Fibroblast of lung (primary cell): ENCODE results near the gene LACC1. TPM values are rescaled to one million over a fixed set of nuclear protein-coding genes. Genes with fewer than 3 reads are reported as not detected.
A peak's percentile ranks its signal among the peaks of the same experiment; 100 is the strongest.

ENCODE experiments used
- DNase-seq, 2 donors: peaks; one replicate each; pipeline versions ENCODE4 v3.0.0 to v3.0.0-alpha.2; 2010; ENCODE audit warnings: low read depth in 2 of 2
- H2AFZ ChIP-seq: 2 replicates; pipeline ENCODE4 v1.5.1; 2012; ENCODE audit warnings: low read length, control low read depth, inconsistent platforms
- H3K27ac ChIP-seq: 2 replicates; pipeline ENCODE4 v1.5.1; 2011; ENCODE audit warnings: low read length, control low read depth; ENCODE audit not compliant: insufficient read depth
- H3K27me3 ChIP-seq: 2 replicates; pipeline ENCODE4 v1.5.1; 2011; ENCODE audit warnings: mild to moderate bottlenecking, low read length; ENCODE audit not compliant: control insufficient read depth, insufficient read depth
- H3K36me3 ChIP-seq: 2 replicates; pipeline ENCODE4 v1.5.1; 2011; ENCODE audit warnings: low read length; ENCODE audit not compliant: control insufficient read depth, insufficient read depth
- H3K4me1 ChIP-seq: 2 replicates; pipeline ENCODE4 v1.5.1; 2011; ENCODE audit warnings: low read length; ENCODE audit not compliant: control insufficient read depth, insufficient read depth; ENCODE audit errors: extremely low read depth
- H3K4me2 ChIP-seq: 2 replicates; pipeline ENCODE4 v1.5.1; 2011; ENCODE audit warnings: low read length, control low read depth; ENCODE audit not compliant: insufficient read depth; ENCODE audit errors: extremely low read depth
- H3K4me3 ChIP-seq, 4 experiments: fragments of 200-600 bp in 1 of 4; sonication (generic) in 1 of 4; replicated peaks in 1 of 4; 2 replicates each; pipeline ENCODE4 v1.5.1; 2011 to 2016; ENCODE audit warnings: low read length in 4 of 4, low read depth in 3 of 4, mild to moderate bottlenecking in 3 of 4, control low read depth in 2 of 4, inconsistent platforms in 1 of 4, mixed read lengths in 1 of 4; ENCODE audit not compliant: insufficient read depth in 1 of 4; ENCODE audit errors: control extremely low read depth in 1 of 4
- H3K79me2 ChIP-seq: 2 replicates; pipeline ENCODE4 v1.5.1; 2012; ENCODE audit warnings: mild to moderate bottlenecking, low read length, inconsistent platforms; ENCODE audit not compliant: control insufficient read depth, insufficient read depth
- H3K9ac ChIP-seq: 2 replicates; pipeline ENCODE4 v1.5.1; 2011; ENCODE audit warnings: mild to moderate bottlenecking, low read length, control low read depth; ENCODE audit not compliant: insufficient read depth
- H3K9me3 ChIP-seq: 2 replicates; pipeline ENCODE4 v1.5.1; 2012; ENCODE audit warnings: low read depth, low read length; ENCODE audit not compliant: control insufficient read depth, insufficient read depth
- H4K20me1 ChIP-seq: 2 replicates; pipeline ENCODE4 v1.5.1; 2011; ENCODE audit warnings: low read length; ENCODE audit not compliant: control insufficient read depth, insufficient read depth; ENCODE audit errors: extremely low read depth
- CTCF ChIP-seq, 2 donors: IDR thresholded peaks in 1 of 2; conservative IDR thresholded peaks in 1 of 2; 1 replicate in 1 of 2; 2 replicates in 1 of 2; pipeline ENCODE4 v1.5.1; 2011 to 2012; ENCODE audit warnings: low read length in 2 of 2, control low read depth in 1 of 2, inconsistent platforms in 1 of 2, low read depth in 1 of 2, mild to moderate bottlenecking in 1 of 2
- EZH2 ChIP-seq: IDR thresholded peaks from 2 replicates; pipeline ENCODE4 v1.5.1; 2012; ENCODE audit warnings: low read length, control low read depth, mild to moderate bottlenecking; ENCODE audit errors: missing control alignments
- polyA plus RNA-seq, 2 donors: library from polyadenylated mRNA; depleted of rRNA in 1 of 2; stranded (reverse) in 1 of 2; unstranded in 1 of 2; fragments of >200 nt; gene quantifications; 2 replicates each; pipeline ENCODE4 v1.2.1, GENCODE V29; 2011 to 2012; ENCODE audit warnings: missing spikeins in 1 of 2
- total RNA-seq: library from RNA; depleted of rRNA; stranded (reverse); fragments of >200 nt; gene quantifications from 2 replicates; pipeline ENCODE4 v1.2.1, GENCODE V29; 2014

LACC1 gene
- total and polyA plus RNA-seq, 2 donors (not counting 1 experiment from before 2014, with no cell fraction given) = 6.9 to 8.9 TPM

GRCh38 chr13:43933378-43933777 is 53.7 kb downstream of the LACC1 start:
- Histone ChIP-seq H2AFZ (no peak overlapping the region), H3K4me2 (no peak overlapping the region), H3K4me1 (no peaks in the 10 kb centered on the region), H3K36me3 (no peaks in the 10 kb centered on the region), H3K9ac (no peak overlapping the region), H3K27me3 (no peaks in the 10 kb centered on the region), H4K20me1 (no peaks in the 10 kb centered on the region), H3K79me2 (no peaks in the 10 kb centered on the region), H3K27ac (no peak overlapping the region), H3K9me3 (no peaks in the 10 kb centered on the region), H3K4me3 (no peak overlapping the region)
- DNase-seq = no peak
- TF ChIP-seq EZH2 (no peak), CTCF (conservative IDR thresholded peaks at IDR 0.05 in 1 of 2, IDR thresholded peaks at IDR 0.05 in 1 of 2; ENCODE audit: low read depth in 1 of 2, low read length in 2 of 2) (no peak)

GRCh38 chr13:43934273-43934672 is 54.6 kb downstream of the LACC1 start:
- Histone ChIP-seq H3K4me1 (no peaks in the 10 kb centered on the region), H2AFZ (no peak overlapping the region), H3K79me2 (no peaks in the 10 kb centered on the region), H4K20me1 (no peaks in the 10 kb centered on the region), H3K27me3 (no peaks in the 10 kb centered on the region), H3K9me3 (no peaks in the 10 kb centered on the region), H3K36me3 (no peaks in the 10 kb centered on the region), H3K9ac (no peak overlapping the region), H3K4me3 (no peak overlapping the region), H3K27ac (no peak overlapping the region), H3K4me2 (no peak overlapping the region)
- DNase-seq = peak in 1 of 2 donors; percentile 34
- TF ChIP-seq EZH2 = no peak
- TF ChIP-seq CTCF (conservative IDR thresholded peaks at IDR 0.05 in 1 of 2, IDR thresholded peaks at IDR 0.05 in 1 of 2; ENCODE audit: low read depth in 1 of 2, low read length in 2 of 2) = no peak

- Histone ChIP-seq H3K4me2 (no peak overlapping the region), H3K27me3 (no peaks in the 10 kb centered on the region), H3K27ac (no peak overlapping the region), H4K20me1 (no peaks in the 10 kb centered on the region), H3K79me2 (no peaks in the 10 kb centered on the region), H3K9me3 (no peaks in the 10 kb centered on the region), H3K4me1 (no peaks in the 10 kb centered on the region), H3K4me3 (no peak overlapping the region), H2AFZ (no peak overlapping the region), H3K36me3 (no peaks in the 10 kb centered on the region), H3K9ac (no peak overlapping the region)
- DNase-seq = peak in 1 of 2 donors; percentile 22
- TF ChIP-seq CTCF (conservative IDR thresholded peaks at IDR 0.05 in 1 of 2, IDR thresholded peaks at IDR 0.05 in 1 of 2; ENCODE audit: low read depth in 1 of 2, low read length in 2 of 2) = no peak
- no peak for TF ChIP-seq EZH2
These were observed 56.2 kb downstream of the LACC1 start for GRCh38 chr13:43935878-43936277.
